IMR-90 (cell line): ENCODE data around the gene TBC1D22A.

Experiments used
- BHLHE40 ChIP-seq: fragments of 150-350 bp; IDR thresholded peaks from 2 replicates; pipeline ENCODE4 v1.6.1; 2016; ENCODE audit warnings: mild to moderate bottlenecking, low read depth, low read length
- CEBPB ChIP-seq: IDR thresholded peaks from 2 replicates; pipeline ENCODE4 v1.6.1; 2012; ENCODE audit warnings: low read depth, low read length, improper control_type of control experiment
- CHD1 ChIP-seq: IDR thresholded peaks from 2 replicates; pipeline ENCODE4 v1.6.1; 2012; ENCODE audit warnings: low read depth, low read length, improper control_type of control experiment
- CTCF ChIP-seq: conservative IDR thresholded peaks from 2 replicates; pipeline ENCODE4 v1.5.1; 2012; ENCODE audit warnings: mild to moderate bottlenecking, low read depth, low read length, improper control_type of control experiment
- FOS ChIP-seq: fragments of 150-350 bp; IDR thresholded peaks from 2 replicates; pipeline ENCODE4 v1.6.1; 2016; ENCODE audit warnings: low read depth, low read length
- MAFK ChIP-seq: IDR thresholded peaks from 2 replicates; pipeline ENCODE4 v1.6.1; 2012; ENCODE audit warnings: low read depth, low read length, improper control_type of control experiment
- MAZ ChIP-seq: IDR thresholded peaks from 2 replicates; pipeline ENCODE4 v1.6.1; 2012; ENCODE audit warnings: low read depth, mild to moderate bottlenecking, low read length, improper control_type of control experiment, moderate library complexity, borderline replicate concordance
- MXI1 ChIP-seq: IDR thresholded peaks from 2 replicates; pipeline ENCODE4 v1.6.1; 2012; ENCODE audit warnings: low read depth, mild to moderate bottlenecking, low read length, moderate library complexity, borderline replicate concordance
- NFE2L2 ChIP-seq: fragments of 150-350 bp; IDR thresholded peaks from 2 replicates; pipeline ENCODE4 v1.6.1; 2016; ENCODE audit warnings: low read depth, mild to moderate bottlenecking, low read length
- POLR2A ChIP-seq: IDR thresholded peaks from 2 replicates; pipeline ENCODE4 v1.6.1; 2012; ENCODE audit warnings: mild to moderate bottlenecking, low read depth, low read length
- RAD21 ChIP-seq: IDR thresholded peaks from 2 replicates; pipeline ENCODE4 v1.6.1; 2012; ENCODE audit warnings: low read length, improper control_type of control experiment
- RFX5 ChIP-seq: IDR thresholded peaks from 2 replicates; pipeline ENCODE4 v1.8.0; 2012; ENCODE audit warnings: low read depth, mild to moderate bottlenecking, low read length, moderate library complexity
- USF2 ChIP-seq: fragments of 150-350 bp; IDR thresholded peaks from 2 replicates; pipeline ENCODE4 v1.6.1; 2017; ENCODE audit warnings: mild to moderate bottlenecking, antibody characterized with exemption, low read length, low read depth

- TF ChIP-seq NFE2L2 (no peak), POLR2A (no peak), CTCF (no peak), MXI1 (no peak), CEBPB (no peak), MAZ (no peak), MAFK (no peak), CHD1 (no peak), RAD21 (no peak), FOS (no peak), RFX5 (no peak), BHLHE40 (no peak), USF2 (no peak)
Measured at GRCh38 chr22:46801826-46802607, 39.6 kb downstream of the TBC1D22A start.
